HepG2 (cell line): ENCODE data around the gene PLEKHA8.

ENCODE experiments used
- ARNTL ChIP-seq: sonication (generic); formaldehyde crosslinking; IDR thresholded peaks from 2 replicates; pipeline ENCODE4 v1.4.0; 2020; ENCODE audit warnings: mild to moderate bottlenecking, missing genetic modification reagents
- CBX2 ChIP-seq, 2 experiments: fragments of 200-600 bp in 1 of 2; sonication (generic); formaldehyde crosslinking in 1 of 2; IDR thresholded peaks; 2 replicates each; pipeline versions ENCODE4 v1.7.0 to v1.8.1; 2018 to 2022; ENCODE audit warnings: low read depth in 2 of 2, low read length in 1 of 2, mild to moderate bottlenecking in 1 of 2, missing genetic modification reagents in 1 of 2
- PCBP1 ChIP-seq: fragments of 200-400 bp; formaldehyde crosslinking; IDR thresholded peaks from 2 replicates; pipeline ENCODE4 v1.6.1; 2017; ENCODE audit warnings: mild to moderate bottlenecking, low read depth, low read length, borderline replicate concordance
- ZNF124 ChIP-seq: sonication (generic); formaldehyde crosslinking; IDR thresholded peaks from 2 replicates; pipeline ENCODE4 v1.4.0; 2020; ENCODE audit warnings: missing genetic modification reagents
- ZNF235 ChIP-seq: sonication (generic); formaldehyde crosslinking; IDR thresholded peaks from 2 replicates; pipeline ENCODE4 v1.8.1; 2023; ENCODE audit warnings: mild to moderate bottlenecking, missing genetic modification reagents, borderline replicate concordance

GRCh38 chr7:30027740-30028215 is 434 bp upstream of the PLEKHA8 start:
- TF ChIP-seq ARNTL (no peak), ZNF124 (CRISPR knock-in tag) (no peak), PCBP1 (no peak), ZNF235 (no peak), CBX2 (IDR thresholded peaks at IDR 0.05; ENCODE audit: low read depth, low read length) (no peak), CBX2 (CRISPR knock-in tag; IDR thresholded peaks at IDR 0.05; ENCODE audit: low read depth) (no peak)
